ENCODE results near the gene TUBB4A.
"Not testable (repeated sequence)": the region's sequence is repeated elsewhere in the genome, so short reads cannot be mapped to it uniquely, and the experiment has no call there.

TUBB4A gene

GRCh38 chr19:6522712-6523111 lies 20.6 kb upstream of the TUBB4A start:
- no peak for DNase-seq

- DNase-seq = peak; percentile 79
Measured at GRCh38 chr19:6521718-6522646, 19.9 kb upstream of the TUBB4A start.

- DNase-seq = no peak
Measured at GRCh38 chr19:6519289-6519688, 17.2 kb upstream of the TUBB4A start.

- no peak for DNase-seq
Measured at GRCh38 chr19:6518145-6518911, 16.2 kb upstream of the TUBB4A start.

- DNase-seq = peak; percentile 99
Measured at GRCh38 chr19:6516659-6517291, 14.7 kb upstream of the TUBB4A start.

- DNase-seq = peak; percentile 88
Measured at GRCh38 chr19:6516018-6516658, 14.0 kb upstream of the TUBB4A start.

GRCh38 chr19:6514926-6515544 lies 12.9 kb upstream of the TUBB4A start:
- DNase-seq = no peak

- no peak for DNase-seq
Measured at GRCh38 chr19:6514089-6514488, 12.0 kb upstream of the TUBB4A start.

- no peak for DNase-seq
Measured at GRCh38 chr19:6510618-6511017, 8.5 kb upstream of the TUBB4A start.

GRCh38 chr19:6509118-6509971 lies 7.2 kb upstream of the TUBB4A start:
- DNase-seq = no peak

GRCh38 chr19:6508028-6508771 lies 6.1 kb upstream of the TUBB4A start:
- DNase-seq = not testable (repeated sequence)

- DNase-seq = no peak
Measured at GRCh38 chr19:6503407-6504201, 1.5 kb upstream of the TUBB4A start.

- no peak for DNase-seq
Measured at GRCh38 chr19:6500837-6501739, 1.0 kb downstream of the TUBB4A start.

GRCh38 chr19:6499052-6499790 lies 2.9 kb downstream of the TUBB4A start:
- DNase-seq = no peak

GRCh38 chr19:6498294-6499036 lies 3.6 kb downstream of the TUBB4A start:
- no peak for DNase-seq

GRCh38 chr19:6495947-6496346 lies 6.2 kb downstream of the TUBB4A start:
- no peak for DNase-seq

- DNase-seq = no peak
Measured at GRCh38 chr19:6494438-6495036, 7.6 kb downstream of the TUBB4A start.

All from activated CD8-positive, alpha-beta memory T cell treated with anti-CD3 and anti-CD28 coated beads for 24 hours (primary cell).